Neural cell (in vitro differentiated cells): ENCODE data around the gene PROX1. TPM values are rescaled to one million over a fixed set of nuclear protein-coding genes. Genes with fewer than 3 reads are reported as not detected.

Source experiments
- H2AFZ ChIP-seq: fragments of 200-600, 300-800 bp; sonication (generic), shearing (Covaris generic); 2 replicates; pipeline ENCODE4 v1.6.0; 2014; ENCODE audit warnings: low read depth, mild to moderate bottlenecking, antibody characterized with exemption, low read length, moderate library complexity
- H3F3A ChIP-seq: fragments of 200-600 bp; shearing (Covaris generic); 2 replicates; pipeline ENCODE4 v1.6.1; 2016; ENCODE audit warnings: mild to moderate bottlenecking, moderate library complexity, mixed read lengths, antibody characterized with exemption, low read length; ENCODE audit not compliant: insufficient read depth, poor library complexity, severe bottlenecking
- H3K27ac ChIP-seq: fragments of 200-600, 300-800 bp; sonication (generic), shearing (Covaris generic); 2 replicates; pipeline ENCODE4 v1.5.1; 2014; ENCODE audit warnings: mild to moderate bottlenecking, low read length, moderate library complexity
- H3K27me3 ChIP-seq: fragments of 300-800, 200-600 bp; sonication (generic), shearing (Covaris generic); 2 replicates; pipeline ENCODE4 v1.6.0; 2014; ENCODE audit warnings: mild to moderate bottlenecking, low read depth, low read length, moderate library complexity; ENCODE audit not compliant: insufficient read depth
- H3K36me3 ChIP-seq: fragments of 300-800, 200-600 bp; sonication (generic), shearing (Covaris generic); 2 replicates; pipeline ENCODE4 v1.5.1; 2014; ENCODE audit warnings: mild to moderate bottlenecking, antibody characterized with exemption, low read length, moderate library complexity; ENCODE audit not compliant: insufficient read depth
- H3K4me2 ChIP-seq: fragments of 300-800, 200-600 bp; sonication (generic), shearing (Covaris generic); 2 replicates; pipeline ENCODE4 v1.6.0; 2014; ENCODE audit warnings: mild to moderate bottlenecking, low read length
- H3K4me3 ChIP-seq: fragments of 300-800, 200-600 bp; sonication (generic), shearing (Covaris generic); 2 replicates; pipeline ENCODE4 v1.5.1; 2014; ENCODE audit warnings: mild to moderate bottlenecking, low read length, moderate library complexity
- H3K79me2 ChIP-seq: fragments of 200-600 bp; shearing (Covaris generic); replicated peaks from 2 replicates; pipeline ENCODE4 v1.6.0; 2014; ENCODE audit warnings: mild to moderate bottlenecking, low read length, moderate library complexity; ENCODE audit not compliant: insufficient read depth
- H3K9ac ChIP-seq: fragments of 300-800, 200-600 bp; sonication (generic), shearing (Covaris generic); 2 replicates; pipeline ENCODE4 v1.6.1; 2016; ENCODE audit warnings: mild to moderate bottlenecking, low read length, mixed read lengths
- H3K9me2 ChIP-seq: fragments of 200-600 bp; shearing (Covaris generic); 2 replicates; pipeline ENCODE4 v1.6.1; 2016; ENCODE audit warnings: mild to moderate bottlenecking, low read length, mixed read lengths; ENCODE audit not compliant: insufficient read depth
- H3K9me3 ChIP-seq: fragments of 200-600, 300-800 bp; sonication (generic), shearing (Covaris generic); 2 replicates; pipeline ENCODE4 v1.6.1; 2016; ENCODE audit warnings: mild to moderate bottlenecking, mixed run types, low read length, moderate library complexity, mixed read lengths
- H4K20me1 ChIP-seq: fragments of 200-600 bp; shearing (Covaris generic); 2 replicates; pipeline ENCODE4 v1.6.1; 2016; ENCODE audit warnings: mild to moderate bottlenecking, mixed run types; ENCODE audit not compliant: insufficient read depth
- CTCF ChIP-seq: fragments of 450-650 bp; IDR thresholded peaks from 2 replicates; pipeline ENCODE4 v1.5.1; 2014; ENCODE audit warnings: antibody characterized with exemption, mild to moderate bottlenecking, moderate library complexity; ENCODE audit not compliant: poor library complexity, severe bottlenecking
- EP300 ChIP-seq: fragments of 450-650 bp; conservative IDR thresholded peaks from 2 replicates; pipeline ENCODE4 v1.6.1; 2014; ENCODE audit warnings: antibody characterized with exemption, mild to moderate bottlenecking, moderate library complexity; ENCODE audit not compliant: poor library complexity, severe bottlenecking
- EZH2 ChIP-seq: fragments of 200-600, 300-800 bp; shearing (Covaris generic), sonication (generic); IDR thresholded peaks from 2 replicates; pipeline ENCODE4 v1.6.1; 2014; ENCODE audit warnings: antibody characterized with exemption, low read length, borderline replicate concordance, mild to moderate bottlenecking; ENCODE audit not compliant: insufficient read depth, poor library complexity, severe bottlenecking
- MXI1 ChIP-seq: fragments of 450-650 bp; conservative IDR thresholded peaks from 2 replicates; pipeline ENCODE4 v1.6.1; 2014; ENCODE audit warnings: antibody characterized with exemption, mild to moderate bottlenecking; ENCODE audit not compliant: poor library complexity, severe bottlenecking
- POLR2AphosphoS5 ChIP-seq: IDR thresholded peaks from 2 replicates; pipeline ENCODE4 v1.6.1; 2012
- RAD21 ChIP-seq: fragments of 450-650 bp; conservative IDR thresholded peaks from 2 replicates; pipeline ENCODE4 v1.6.1; 2014; ENCODE audit warnings: antibody characterized with exemption, mild to moderate bottlenecking, moderate library complexity
- REST ChIP-seq: IDR thresholded peaks from 2 replicates; pipeline ENCODE4 v1.6.1; 2012; ENCODE audit warnings: borderline replicate concordance
- SMC3 ChIP-seq: fragments of 450-650 bp; conservative IDR thresholded peaks from 2 replicates; pipeline ENCODE4 v1.6.1; 2014; ENCODE audit warnings: antibody characterized with exemption, mild to moderate bottlenecking, moderate library complexity; ENCODE audit not compliant: poor library complexity
- TAF1 ChIP-seq: IDR thresholded peaks from 2 replicates; pipeline ENCODE4 v1.6.1; 2012; ENCODE audit warnings: low read depth
- polyA plus RNA-seq: library from polyadenylated mRNA; depleted of rRNA; stranded (reverse); fragments of >200 nt; gene quantifications from 2 replicates; pipeline ENCODE4 v1.2.3, GENCODE V29; 2014

PROX1 gene
- polyA plus RNA-seq, 1 donor from 2014 or later = 1.0 TPM

GRCh38 chr1:213958346-213958745 lies 29.4 kb upstream of the PROX1 start:
- Histone ChIP-seq H3K4me2 (no peak overlapping the region), H3K27me3 (no peaks in the 10 kb centered on the region), H2AFZ (no peak overlapping the region), H3K9ac (no peak overlapping the region), H3F3A (no peaks in the 10 kb centered on the region), H3K9me2 (no peaks in the 10 kb centered on the region), H3K36me3 (no peaks in the 10 kb centered on the region), H3K4me3 (no peak overlapping the region), H3K27ac (no peak overlapping the region), H3K9me3 (no peaks in the 10 kb centered on the region), H3K79me2 (no peaks in the 10 kb centered on the region), H4K20me1 (no peaks in the 10 kb centered on the region)
- TF ChIP-seq CTCF = no peak
- TF ChIP-seq TAF1 = no peak
- TF ChIP-seq RAD21 = no peak
- no peak for TF ChIP-seq POLR2AphosphoS5
- no peak for TF ChIP-seq EP300
- TF ChIP-seq REST = no peak
- TF ChIP-seq SMC3 = no peak
- no peak for TF ChIP-seq EZH2
- TF ChIP-seq MXI1 = no peak

- Histone ChIP-seq H3F3A (no peaks in the 10 kb centered on the region), H3K9ac (no peak overlapping the region), H3K4me3 (no peak overlapping the region), H3K4me2 (no peak overlapping the region), H3K9me3 (no peaks in the 10 kb centered on the region), H3K9me2 (no peaks in the 10 kb centered on the region), H3K27ac (no peak overlapping the region), H2AFZ (no peak overlapping the region), H3K79me2 (no peaks in the 10 kb centered on the region), H4K20me1 (no peaks in the 10 kb centered on the region), H3K27me3 (no peaks in the 10 kb centered on the region), H3K36me3 (no peaks in the 10 kb centered on the region)
- TF ChIP-seq SMC3 (no peak), CTCF (no peak), MXI1 (no peak), EZH2 (no peak), TAF1 (no peak), POLR2AphosphoS5 (no peak), REST (no peak), EP300 (no peak), RAD21 (no peak)
Observed at GRCh38 chr1:213960963-213961362, 26.8 kb upstream of the PROX1 start.
